Subcutaneous abdominal adipose tissue (tissue), 5 donors: ENCODE results near the gene TBX1.

Experiments
- H3K27ac ChIP-seq: one replicate; pipeline ENCODE4 v1.7.0; 2013; ENCODE audit warnings: low read depth, mild to moderate bottlenecking, inconsistent platforms, low read length, moderate library complexity
- H3K27me3 ChIP-seq, 5 donors: one replicate each; pipeline ENCODE4 v1.7.0; 2013; ENCODE audit warnings: low read length in 5 of 5, inconsistent platforms in 1 of 5; ENCODE audit not compliant: control insufficient read depth in 5 of 5, insufficient read depth in 4 of 5
- H3K36me3 ChIP-seq, 5 donors: one replicate each; pipeline ENCODE4 v1.7.0; 2013; ENCODE audit warnings: low read length in 5 of 5; ENCODE audit not compliant: control insufficient read depth in 5 of 5, insufficient read depth in 5 of 5
- H3K4me1 ChIP-seq, 5 donors: one replicate each; pipeline ENCODE4 v1.7.0; 2013; ENCODE audit warnings: low read length in 5 of 5, mild to moderate bottlenecking in 3 of 5, moderate library complexity in 1 of 5; ENCODE audit not compliant: control insufficient read depth in 5 of 5, insufficient read depth in 5 of 5
- H3K4me3 ChIP-seq, 5 donors: one replicate each; pipeline ENCODE4 v1.7.0; 2013; ENCODE audit warnings: low read length in 5 of 5, low read depth in 1 of 5
- H3K9ac ChIP-seq, 5 donors: one replicate each; pipeline ENCODE4 v1.7.0; 2013; ENCODE audit warnings: low read length in 5 of 5, mild to moderate bottlenecking in 4 of 5, moderate library complexity in 3 of 5
- H3K9me3 ChIP-seq, 5 donors: one replicate each; pipeline ENCODE4 v1.7.0; 2013; ENCODE audit warnings: low read length in 5 of 5; ENCODE audit not compliant: control insufficient read depth in 5 of 5
- donor health status: healthy.
- donor health status: healthy.
- donor health status: healthy.
- donor health status: healthy.
- donor health status: healthy.

Gene TBX1

DNA sequence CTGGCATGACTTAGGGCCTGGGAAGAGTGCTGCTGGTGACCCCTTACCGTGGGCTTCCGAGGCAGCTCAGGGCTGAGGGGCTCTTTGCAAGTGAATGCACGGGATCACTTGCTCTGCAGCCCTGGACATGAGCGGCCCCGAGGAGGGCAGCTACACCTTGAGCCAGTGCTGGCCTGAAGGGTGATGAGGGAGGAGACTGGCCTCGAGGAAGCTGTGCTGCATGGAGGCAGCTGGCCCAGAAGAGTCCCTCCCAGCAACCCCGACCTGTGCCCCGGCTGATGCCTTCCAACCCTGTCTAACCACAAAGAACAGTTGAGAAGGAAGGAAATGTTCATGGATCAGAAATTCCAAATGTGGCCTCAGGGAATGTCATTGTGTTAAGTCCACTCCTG is 45.2 kb downstream of the TBX1 start:
- Histone ChIP-seq H3K4me3 (no peak overlapping the region), H3K36me3 (peaks cover 0 to 3% (median 2%) of the 10 kb centered on the region in 5 donors), H3K9ac (no peak overlapping the region), H3K27me3 (peaks cover 0 to 2% (median 0%) of the 10 kb centered on the region in 5 donors), H3K4me1 (peaks cover 0 to 14% (median 9%) of the 10 kb centered on the region in 5 donors), H3K27ac (no peak overlapping the region), H3K9me3 (no peaks in the 10 kb centered on the region)

- no peak overlapping the region for H3K27ac ChIP-seq
- H3K9ac ChIP-seq: no peak overlapping the region
- peaks cover 0 to 14% (median 9%) of the 10 kb centered on the region in 5 donors for H3K4me1 ChIP-seq
Observed at GRCh38 chr22:19806213-19807160, 45.9 kb downstream of the TBX1 start.

GRCh38 chr22:19807161-19807913 is 46.8 kb downstream of the TBX1 start:
- H3K36me3 ChIP-seq: peaks cover 0 to 5% (median 2%) of the 10 kb centered on the region in 5 donors
- H3K4me3 ChIP-seq: no peak overlapping the region

More at GRCh38 chr22:19806213-19807160, 45.9 kb downstream of the TBX1 start:
- H3K4me3 ChIP-seq: no peak overlapping the region
- no peaks in the 10 kb centered on the region for H3K9me3 ChIP-seq
- H3K36me3 ChIP-seq: peaks cover 0 to 3% (median 2%) of the 10 kb centered on the region in 5 donors
- H3K27me3 ChIP-seq: peaks cover 0 to 2% (median 0%) of the 10 kb centered on the region in 5 donors

DNA sequence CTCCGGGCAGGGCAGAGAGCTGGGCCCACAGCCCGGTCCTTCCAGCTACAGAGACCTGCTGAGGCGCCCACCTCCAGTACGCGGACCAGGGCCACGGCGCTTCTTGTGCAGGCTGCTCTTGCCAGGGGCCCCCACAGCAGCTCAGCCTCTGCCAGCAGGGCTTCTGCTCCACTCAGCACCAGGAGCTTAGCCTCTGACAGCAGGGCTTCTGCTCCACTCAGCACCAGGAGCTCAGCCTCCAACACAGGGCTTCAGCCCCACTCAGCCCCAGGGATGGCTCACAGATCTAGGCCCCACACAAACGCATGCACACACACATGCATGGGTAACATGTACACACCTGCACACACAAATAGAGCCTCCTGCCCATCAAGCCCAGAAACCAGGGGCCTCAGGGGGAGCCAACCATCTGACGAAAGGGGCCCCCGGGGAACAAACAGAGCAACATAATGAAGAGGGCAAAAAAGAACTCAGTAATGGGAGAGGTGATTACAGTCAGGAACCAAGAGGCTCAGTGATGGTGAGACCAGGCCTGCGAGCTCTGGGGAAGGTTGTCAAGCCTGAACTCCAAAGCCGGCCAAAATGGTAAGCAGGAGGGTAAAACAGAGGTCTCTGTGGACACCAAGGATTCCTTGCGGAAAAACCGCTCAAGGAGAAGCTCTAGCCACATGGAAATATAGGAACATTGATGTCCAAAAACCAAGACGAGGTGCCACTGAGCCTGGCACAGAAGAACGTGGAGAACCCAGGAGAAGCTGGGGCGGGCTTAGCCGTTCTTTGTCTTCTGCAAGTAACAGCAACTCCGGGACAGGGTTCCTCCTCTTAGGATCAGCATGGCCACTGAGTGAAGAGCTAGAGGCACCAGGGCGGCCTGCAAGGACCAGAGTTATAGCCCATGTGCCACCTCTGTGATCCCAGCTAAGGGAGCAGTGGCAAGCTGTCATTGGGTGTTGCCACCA is 47.6 kb downstream of the TBX1 start:
- Histone ChIP-seq H3K27ac (no peak overlapping the region), H3K27me3 (no peaks in the 10 kb centered on the region), H3K4me1 (peaks cover 0 to 14% (median 6%) of the 10 kb centered on the region in 5 donors), H3K9ac (no peak overlapping the region), H3K4me3 (no peak overlapping the region), H3K36me3 (peaks cover 0 to 7% (median 3%) of the 10 kb centered on the region in 5 donors), H3K9me3 (no peaks in the 10 kb centered on the region)

More at GRCh38 chr22:19807161-19807913, 46.8 kb downstream of the TBX1 start:
- no peaks in the 10 kb centered on the region for H3K9me3 ChIP-seq
- H3K27me3 ChIP-seq: peaks cover 0 to 2% (median 0%) of the 10 kb centered on the region in 5 donors
- no peak overlapping the region for H3K9ac ChIP-seq
- peaks cover 0 to 14% (median 6%) of the 10 kb centered on the region in 5 donors for H3K4me1 ChIP-seq
- H3K27ac ChIP-seq: no peak overlapping the region

GRCh38 chr22:19808873-19809478 is 48.4 kb downstream of the TBX1 start:
- H3K36me3 ChIP-seq: peaks cover 0 to 7% (median 3%) of the 10 kb centered on the region in 5 donors
- H3K9ac ChIP-seq: no peak overlapping the region
- peaks cover 0 to 14% (median 6%) of the 10 kb centered on the region in 5 donors for H3K4me1 ChIP-seq

GRCh38 chr22:19809741-19810140 is 49.2 kb downstream of the TBX1 start:
- H3K36me3 ChIP-seq: peaks cover 0 to 7% (median 3%) of the 10 kb centered on the region in 5 donors
- no peak overlapping the region for H3K4me3 ChIP-seq
- H3K27ac ChIP-seq: no peak overlapping the region

More at GRCh38 chr22:19808873-19809478, 48.4 kb downstream of the TBX1 start:
- Histone ChIP-seq H3K9me3 (no peaks in the 10 kb centered on the region), H3K4me3 (no peak overlapping the region), H3K27me3 (no peaks in the 10 kb centered on the region), H3K27ac (no peak overlapping the region)

DNA sequence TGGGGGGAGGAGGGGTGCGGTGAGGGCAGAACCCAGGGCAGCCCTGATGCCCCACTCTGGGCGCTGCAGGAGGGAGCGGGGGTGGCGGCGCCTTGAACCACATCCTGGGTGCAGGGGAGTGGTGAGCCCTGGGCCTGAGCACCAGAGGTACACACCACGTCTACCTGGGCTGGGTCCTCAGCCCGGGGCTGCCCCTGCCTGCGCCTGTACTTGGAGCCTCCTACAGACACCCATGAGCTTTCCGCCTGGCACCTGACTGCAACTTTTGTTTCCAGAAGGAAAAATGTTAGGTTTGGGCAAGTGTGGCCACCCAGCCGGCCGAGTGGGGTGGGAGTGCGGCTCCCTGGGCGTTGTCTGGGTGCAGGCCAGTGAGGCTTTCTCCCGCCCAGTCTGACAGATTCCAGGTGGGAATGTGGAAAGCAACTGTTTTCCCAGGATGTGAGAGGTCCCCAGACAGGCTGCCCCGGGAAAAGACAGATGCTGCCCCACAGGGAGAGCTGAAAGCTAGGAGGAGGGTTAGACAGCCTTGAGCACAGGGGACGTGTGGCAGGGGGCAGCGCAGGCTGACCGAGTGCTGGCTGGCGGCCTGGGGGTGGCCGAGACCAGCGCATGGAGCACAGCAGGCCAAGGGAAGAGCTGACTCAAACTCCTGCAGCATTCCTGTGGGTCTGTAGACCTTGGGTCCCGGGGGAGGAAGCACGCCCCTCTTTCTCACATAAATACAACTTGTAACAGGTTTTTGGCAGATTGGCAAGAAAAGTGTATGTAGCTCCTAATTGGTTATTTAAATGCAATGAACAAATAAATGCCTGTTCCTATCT is 50.0 kb downstream of the TBX1 start:
- H3K4me3 ChIP-seq: no peak overlapping the region
- no peaks in the 10 kb centered on the region for H3K9me3 ChIP-seq
- peaks cover 0 to 7% (median 3%) of the 10 kb centered on the region in 5 donors for H3K36me3 ChIP-seq
- peaks cover 0 to 14% (median 6%) of the 10 kb centered on the region in 5 donors for H3K4me1 ChIP-seq
- no peaks in the 10 kb centered on the region for H3K27me3 ChIP-seq
- H3K27ac ChIP-seq: no peak overlapping the region
- H3K9ac ChIP-seq: no peak overlapping the region

More at GRCh38 chr22:19809741-19810140, 49.2 kb downstream of the TBX1 start:
- Histone ChIP-seq H3K4me1 (peaks cover 0 to 14% (median 6%) of the 10 kb centered on the region in 5 donors), H3K9ac (no peak overlapping the region), H3K9me3 (no peaks in the 10 kb centered on the region), H3K27me3 (no peaks in the 10 kb centered on the region)

DNA sequence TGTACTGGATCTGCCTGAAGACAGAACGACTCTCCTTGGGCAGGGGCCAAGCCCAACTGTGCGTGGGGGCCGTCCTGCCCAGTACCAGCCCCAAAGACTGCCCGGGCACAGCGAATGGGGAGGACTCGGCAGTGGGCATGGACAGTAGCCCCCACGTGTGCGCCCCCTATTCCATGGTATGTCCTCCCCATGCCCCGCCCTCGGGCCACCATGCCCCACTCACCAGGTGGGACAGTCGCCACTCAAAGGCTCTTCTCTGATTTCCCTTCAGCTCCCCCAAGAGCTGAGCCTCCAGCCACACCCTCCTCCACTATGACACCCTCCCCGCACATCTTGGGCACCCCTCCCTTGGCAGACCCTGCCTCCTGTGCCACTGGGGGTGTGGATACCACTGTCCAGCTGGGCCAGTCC is 50.6 kb downstream of the TBX1 start:
- H3K9me3 ChIP-seq: no peaks in the 10 kb centered on the region
- no peak overlapping the region for H3K4me3 ChIP-seq
- no peak overlapping the region for H3K27ac ChIP-seq
- no peak overlapping the region for H3K9ac ChIP-seq
- peaks cover 0 to 8% (median 2%) of the 10 kb centered on the region in 5 donors for H3K4me1 ChIP-seq
- H3K27me3 ChIP-seq: no peaks in the 10 kb centered on the region
- H3K36me3 ChIP-seq: peaks cover 0 to 7% (median 3%) of the 10 kb centered on the region in 5 donors
